T-helper 2 cell treated with Interferon-gamma antibody and Interleukin-4, amounts not matched to agents 100 ng/mL and 5 ng/mL, for 36 hours (primary cell): ENCODE measurements around the gene DIDO1. TPM values are rescaled to one million over a fixed set of nuclear protein-coding genes. Genes with fewer than 3 reads are reported as not detected.
"Not testable (repeated sequence)": the region's sequence is repeated elsewhere in the genome, so short reads cannot be mapped to it uniquely, and the experiment has no call there.

Source experiments
- intact Hi-C: fragments of 100-400 bp; cut with micrococcal nuclease; formaldehyde crosslinking; loops from one replicate; pipeline ENCODE4 v1.15.1; 2023
- total RNA-seq: library from RNA; stranded (reverse); gene quantifications from 2 replicates; pipeline ENCODE4 v1.2.3, GENCODE V29; 2022

DIDO1 gene
- total RNA-seq, 1 donor from 2014 or later, result 72.8 TPM

GRCh38 chr20:62881662-62882395 is 44.5 kb downstream of the DIDO1 start:
- intact Hi-C loops, result no loop called here

DNA sequence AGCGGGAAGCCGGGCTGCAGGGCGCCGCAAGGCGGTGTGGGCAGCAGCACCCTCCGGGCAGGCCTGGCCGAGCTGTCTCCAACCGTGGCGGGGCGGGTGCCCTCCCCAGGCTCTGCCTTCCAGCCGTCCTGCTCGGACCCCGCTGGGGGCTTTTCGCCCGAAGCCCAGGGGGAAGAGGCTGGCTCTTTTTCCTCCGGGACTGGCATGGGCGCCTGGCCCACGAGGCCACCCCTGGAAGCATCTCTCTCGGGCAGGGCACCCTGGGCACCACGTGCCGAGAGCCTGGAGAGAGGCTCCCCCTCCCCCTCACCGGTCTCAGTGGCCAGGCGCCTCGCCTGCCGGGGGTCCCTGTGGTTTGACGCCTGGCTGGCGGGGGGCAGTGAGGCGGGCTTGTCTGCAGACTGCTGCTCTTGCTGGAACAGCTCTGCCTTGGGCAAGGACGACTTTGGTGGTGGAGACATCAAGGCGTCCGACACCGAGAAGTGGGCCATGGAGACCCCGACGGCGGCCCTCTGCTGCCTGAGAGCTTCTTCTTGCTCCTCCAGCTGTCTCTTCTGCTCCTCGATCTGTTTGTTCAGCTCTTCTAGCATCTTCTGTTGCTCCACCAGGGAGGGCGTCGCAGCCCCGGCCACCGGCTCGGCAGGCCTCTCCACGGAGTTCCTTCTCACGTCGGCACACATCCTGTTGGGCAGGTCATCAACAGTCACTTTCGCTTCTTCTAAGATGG is 45.2 kb downstream of the DIDO1 start:
- intact Hi-C loops, result no loop called here

GRCh38 chr20:62880147-62880934 is 46.0 kb downstream of the DIDO1 start:
- intact Hi-C loops, result no loop called here

DNA sequence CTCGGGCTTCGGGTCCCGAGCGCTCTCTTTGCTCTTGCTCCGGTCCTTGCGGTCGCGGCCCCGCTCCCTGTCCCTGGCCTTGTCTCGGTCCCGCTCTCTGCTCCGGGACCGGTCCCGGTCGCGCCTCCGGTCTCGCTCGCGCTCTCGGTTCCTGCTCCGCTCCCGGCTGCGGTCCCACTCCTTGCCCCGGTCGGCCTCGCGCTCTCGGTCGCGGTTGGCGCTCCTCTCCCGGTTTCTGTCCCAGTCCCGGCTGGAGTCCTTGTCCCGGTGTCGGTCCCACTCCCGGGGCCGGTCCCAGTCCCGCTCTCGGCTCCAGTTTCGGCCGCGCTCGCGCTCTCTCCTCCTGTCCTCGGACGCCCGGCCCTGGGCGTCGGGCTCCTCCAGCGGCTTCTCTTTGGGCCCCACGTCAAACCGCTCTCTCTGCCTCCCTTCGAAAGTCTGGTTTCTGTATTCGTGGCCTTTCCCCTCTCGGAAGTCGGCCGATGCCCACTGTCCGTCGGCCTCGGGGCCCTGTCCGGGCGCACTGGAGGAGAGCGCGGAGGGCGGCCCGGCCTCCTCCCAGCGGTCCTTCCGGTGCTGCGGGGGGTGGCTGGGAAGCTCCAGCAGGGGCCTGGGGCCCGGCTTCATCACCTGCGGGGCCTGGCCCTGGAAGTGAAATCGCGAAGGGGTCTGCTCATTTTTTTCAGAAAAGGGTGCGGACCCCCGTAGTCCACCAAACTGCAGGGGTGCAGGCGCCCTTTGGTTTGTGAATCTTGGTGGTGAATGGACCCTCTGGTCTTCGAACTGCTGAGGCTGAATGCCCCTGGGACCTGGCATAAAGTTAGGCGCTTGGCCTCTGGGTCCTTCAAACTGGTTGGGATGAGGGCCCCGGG is 46.8 kb downstream of the DIDO1 start:
- intact Hi-C loops, result no loop called here

GRCh38 chr20:62878244-62879038 is 47.9 kb downstream of the DIDO1 start:
- intact Hi-C loops, result no loop called here

GRCh38 chr20:62876902-62877816 is 49.1 kb downstream of the DIDO1 start:
- intact Hi-C loops, result no loop called here

DNA sequence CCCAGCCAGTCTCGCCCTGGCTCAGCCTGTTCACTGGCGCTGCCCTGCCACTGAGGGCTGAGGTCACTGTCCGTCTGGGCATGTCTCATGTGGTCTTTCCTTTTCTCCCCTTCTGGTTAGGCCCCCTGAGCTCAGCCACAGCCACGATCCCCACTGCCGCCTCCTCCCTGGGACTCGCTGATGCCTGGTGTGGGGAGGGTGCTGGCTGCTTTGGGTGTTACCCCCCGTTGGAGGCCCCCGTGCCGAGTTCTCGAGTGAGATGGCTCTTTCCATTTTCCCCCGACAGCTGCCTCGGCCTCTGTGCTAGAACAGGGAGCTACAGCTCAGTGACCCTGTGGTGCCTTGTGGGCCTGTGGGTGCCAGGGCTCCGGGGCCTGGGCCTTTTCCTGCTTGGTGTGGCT is 49.8 kb downstream of the DIDO1 start:
- intact Hi-C loops, result no loop called here

GRCh38 chr20:62875419-62876361 is 50.6 kb downstream of the DIDO1 start:
- intact Hi-C loops, result no loop called here

- intact Hi-C loops, result no loop called here
Measured at GRCh38 chr20:62874964-62875344, 51.4 kb downstream of the DIDO1 start.

DNA sequence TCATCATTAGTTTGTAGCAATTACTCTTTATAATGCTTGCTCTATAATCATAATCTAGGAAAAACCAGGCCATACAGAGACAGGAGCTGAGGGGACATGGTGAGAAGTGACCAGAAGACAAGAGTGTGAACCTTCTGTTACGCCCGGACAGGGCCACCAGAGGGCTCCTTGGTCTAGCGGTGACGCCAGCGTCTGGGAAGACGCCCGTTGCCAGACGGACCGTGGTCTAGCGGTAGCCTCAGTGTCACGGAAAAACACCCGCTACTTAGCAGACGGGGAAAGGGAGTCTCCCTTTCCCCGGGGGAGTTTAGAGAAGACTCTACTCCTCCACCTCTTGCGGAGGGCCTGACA is 52.6 kb downstream of the DIDO1 start:
- intact Hi-C loops, result not testable (repeated sequence)

- intact Hi-C loops, result no loop called here
Measured at GRCh38 chr20:62873280-62873679, 53.0 kb downstream of the DIDO1 start.

- intact Hi-C loops, result no loop called here
Measured at GRCh38 chr20:62872862-62873261, 53.4 kb downstream of the DIDO1 start.

DNA sequence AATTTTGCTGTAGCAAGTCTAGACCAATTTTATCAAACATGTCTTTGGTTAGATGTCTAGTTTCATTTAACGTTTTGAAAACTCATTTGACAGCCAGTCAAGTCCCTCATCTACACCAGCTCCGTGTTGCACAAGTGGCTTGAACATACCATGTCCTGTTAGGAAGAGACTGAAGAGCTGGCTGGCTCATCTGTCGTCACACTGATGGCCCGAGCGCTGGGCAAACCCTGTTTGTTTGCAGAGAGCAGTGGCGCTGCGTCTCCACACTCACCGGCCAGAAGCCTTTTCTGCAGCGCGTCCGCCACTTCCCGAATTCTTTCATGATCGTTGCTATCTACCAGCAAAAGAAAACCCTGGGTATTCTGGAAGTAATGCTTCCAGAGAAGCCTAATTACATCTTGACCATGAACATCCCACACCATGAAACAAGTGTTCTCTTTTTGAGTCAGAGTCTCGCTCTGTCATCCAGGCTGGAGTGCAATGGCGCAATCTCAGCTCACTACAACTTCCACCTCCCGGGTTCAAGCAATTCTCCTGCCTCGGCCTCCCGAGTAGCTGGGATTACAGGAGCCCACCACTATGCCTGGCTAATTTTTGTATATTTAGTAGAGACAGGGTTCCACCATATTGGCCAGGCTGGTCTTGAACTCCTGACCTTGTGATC is 54.0 kb downstream of the DIDO1 start:
- intact Hi-C loops, result no loop called here

DNA sequence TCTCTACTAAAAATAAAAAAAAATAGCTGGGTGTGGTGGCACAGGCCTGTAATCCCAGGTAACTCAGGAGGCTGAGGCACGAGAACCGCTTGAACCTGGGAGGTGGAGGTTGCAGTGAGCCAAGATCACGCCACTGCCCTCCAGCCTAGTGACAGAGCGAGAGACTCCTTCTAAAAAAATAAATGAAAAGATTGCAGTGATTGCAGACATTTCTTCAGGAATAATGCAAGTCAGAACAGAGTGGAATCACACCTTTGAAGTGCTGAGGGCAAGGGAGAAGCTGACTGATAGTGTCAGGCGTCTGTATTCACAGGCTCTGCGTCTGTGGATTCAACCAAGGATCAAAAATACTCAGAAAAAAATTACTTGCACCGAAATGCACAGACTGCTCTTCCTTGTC is 62.1 kb downstream of the DIDO1 start:
- intact Hi-C loops, result no loop called here

GRCh38 chr20:62861726-62862336 is 64.5 kb downstream of the DIDO1 start, which contains the start of gene TCFL5:
TCFL5 (minus strand) TSS chr20:62861822; CDS start chr20:62861670, 152 bp downstream.
- intact Hi-C loops, result loop anchor here (1.0 kb wide), 1 partner anchor 76 kb away; the partner anchor contains the start of gene GID8

GRCh38 chr20:62860924-62861691 is 65.2 kb downstream of the DIDO1 start:
- intact Hi-C loops, result no loop called here
